ENCODE data around the gene HCST.

- TF ChIP-seq POLR2AphosphoS5 (IDR thresholded peaks at IDR 0.05) (no peak), POLR2A (IDR thresholded peaks at IDR 0.05) (no peak)
These were observed 17.0 kb upstream of the HCST start for GRCh38 chr19:35885225-35885738.
